ENCODE measurements around the gene PACRG.

DNA sequence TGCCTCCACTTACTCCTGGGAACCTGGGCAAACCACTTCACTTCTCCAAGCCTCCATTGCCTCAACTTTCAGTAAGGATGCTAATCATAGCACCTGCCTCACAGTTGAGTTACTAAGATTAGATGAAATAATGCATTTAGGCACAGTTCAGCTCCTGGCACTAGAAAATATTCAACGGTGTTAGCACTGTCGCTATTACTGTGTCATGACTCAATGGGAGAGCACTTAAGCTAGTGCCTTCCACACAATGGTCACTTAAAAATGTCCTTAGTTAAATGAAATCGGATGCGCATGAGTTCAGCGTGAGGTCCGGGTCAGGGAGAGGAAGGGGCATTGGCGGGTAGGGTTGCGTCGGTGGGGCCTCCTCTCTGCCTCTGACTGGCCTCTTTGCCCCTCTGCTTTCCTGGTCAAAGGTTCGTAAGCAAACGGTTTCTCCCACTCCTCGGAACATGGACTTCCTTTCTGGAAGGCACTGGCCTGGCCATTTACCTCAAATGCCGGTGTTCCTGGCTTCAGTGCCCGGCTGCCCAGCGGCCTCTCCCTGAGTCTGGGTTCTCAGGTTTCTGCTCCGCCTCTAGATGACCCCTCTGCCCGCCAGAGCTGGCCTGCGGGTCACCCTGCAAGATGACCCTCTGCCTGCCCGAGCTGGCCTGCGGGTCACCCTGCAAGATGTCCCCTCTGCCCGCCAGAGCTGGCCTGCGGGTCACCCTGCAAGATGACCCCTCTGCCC lies 562.9 kb downstream of the PACRG start:
- no peak for TF ChIP-seq EZH2phosphoT487 (IDR thresholded peaks at IDR 0.05; ENCODE audit: insufficient read depth, low read depth)
- TF ChIP-seq EZH2 (IDR thresholded peaks at IDR 0.05; ENCODE audit: insufficient read depth, poor library complexity, severe bottlenecking), result no peak
